GM12878 (cell line): ENCODE measurements around the gene SLC25A20. TPM values are rescaled to one million over a fixed set of nuclear protein-coding genes. Genes with fewer than 3 reads are reported as not detected.

Experiments used
- BMI1 ChIP-seq: fragments of 450-650 bp; IDR thresholded peaks from 2 replicates; pipeline ENCODE4 v1.6.1; 2016; ENCODE audit warnings: mild to moderate bottlenecking, moderate library complexity, borderline replicate concordance
- CHD1 ChIP-seq: IDR thresholded peaks from 2 replicates; pipeline ENCODE4 v1.6.1; 2012; ENCODE audit warnings: low read depth, low read length, improper control_type of control experiment
- FOS ChIP-seq: IDR thresholded peaks from 3 replicates; pipeline ENCODE4 v1.6.1; 2011; ENCODE audit warnings: borderline replicate concordance; ENCODE audit not compliant: insufficient read length; ENCODE audit errors: extremely low read depth
- GATAD2B ChIP-seq: fragments of 450-650 bp; conservative IDR thresholded peaks from 2 replicates; pipeline ENCODE4 v1.6.1; 2017; ENCODE audit warnings: low read depth, mild to moderate bottlenecking, moderate library complexity
- IKZF2 ChIP-seq, 2 experiments: fragments of 450-650 bp; IDR thresholded peaks; 2 replicates each; pipeline ENCODE4 v1.6.1; 2017; ENCODE audit warnings: mild to moderate bottlenecking in 2 of 2, moderate library complexity in 2 of 2
- KAT2A ChIP-seq: conservative IDR thresholded peaks from 2 replicates; pipeline ENCODE4 v1.6.1; 2011; ENCODE audit warnings: low read depth, low read length; ENCODE audit not compliant: control insufficient read depth
- MEF2A ChIP-seq: IDR thresholded peaks from 2 replicates; pipeline ENCODE4 v1.6.1; 2011; ENCODE audit warnings: low read depth, mild to moderate bottlenecking, low read length, moderate library complexity; ENCODE audit not compliant: insufficient read depth
- PBX3 ChIP-seq: IDR thresholded peaks from 2 replicates; pipeline ENCODE4 v1.6.1; 2011; ENCODE audit warnings: mild to moderate bottlenecking, low read depth, low read length, moderate library complexity; ENCODE audit not compliant: insufficient replicate concordance
- RB1 ChIP-seq: fragments of 450-650 bp; formaldehyde crosslinking; IDR thresholded peaks from 2 replicates; pipeline ENCODE4 v1.6.1; 2017; ENCODE audit warnings: mild to moderate bottlenecking, borderline replicate concordance
- RCOR1 ChIP-seq: conservative IDR thresholded peaks from 2 replicates; pipeline ENCODE4 v1.6.1; 2012; ENCODE audit warnings: low read depth, low read length, improper control_type of control experiment
- SIX5 ChIP-seq: IDR thresholded peaks from 2 replicates; pipeline ENCODE4 v1.6.1; 2011; ENCODE audit warnings: mild to moderate bottlenecking, low read depth, low read length, moderate library complexity; ENCODE audit not compliant: severe bottlenecking
- SMAD1 ChIP-seq: fragments of 450-650 bp; IDR thresholded peaks from 2 replicates; pipeline ENCODE4 v1.6.1; 2018; ENCODE audit warnings: mild to moderate bottlenecking, low read depth; ENCODE audit not compliant: partially characterized antibody
- TBL1XR1 ChIP-seq: IDR thresholded peaks from 2 replicates; pipeline ENCODE4 v1.6.1; 2012; ENCODE audit warnings: low read depth, low read length, improper control_type of control experiment
- TCF7 ChIP-seq: IDR thresholded peaks from 2 replicates; pipeline ENCODE4 v1.6.1; 2014; ENCODE audit warnings: antibody characterized with exemption, borderline replicate concordance
- YY1 ChIP-seq: IDR thresholded peaks from 2 replicates; pipeline ENCODE4 v1.6.1; 2011; ENCODE audit warnings: low read depth, mild to moderate bottlenecking, low read length
- ZNF274 ChIP-seq: IDR thresholded peaks from one replicate; pipeline ENCODE4 v1.8.0; 2011; ENCODE audit not compliant: insufficient read length, insufficient read depth
- ZNF592 ChIP-seq: fragments of 450-650 bp; IDR thresholded peaks from 2 replicates; pipeline ENCODE4 v1.6.1; 2017; ENCODE audit warnings: mild to moderate bottlenecking, moderate library complexity
- polyA plus RNA-seq, 11 experiments: library from polyadenylated mRNA; depleted of rRNA in 4 of 11; unstranded in 6 of 11; stranded (reverse) in 5 of 11; fragments of >200 nt; fragmentation: Nextera tagmentation in 4 of 11; fragmentation: Illumina TruSeq in 1 of 11; extraction: Ambion mirVana in 4 of 11; extraction: Trizol in 1 of 11; gene quantifications; 1 replicate in 1 of 11; 2 replicates in 10 of 11; pipeline versions ENCODE4 v1.2.1 to v1.2.3, GENCODE V29; 2011 to 2016; ENCODE audit warnings: inconsistent platforms in 2 of 11, missing spikeins in 2 of 11, low read depth in 1 of 11
- total RNA-seq, 4 experiments: library from RNA; depleted of rRNA in 3 of 4; stranded (reverse); fragments of >200 nt in 3 of 4; fragmentation: Illumina TruSeq in 1 of 4; extraction: Trizol in 1 of 4; gene quantifications; 2 replicates each; pipeline versions ENCODE4 v1.2.1 to v1.2.3, GENCODE V29; 2013 to 2021

The SLC25A20 gene
- total and polyA plus RNA-seq, 10 of the 15 experiments (the other 5 are each of a cell fraction or from before 2014, with no cell fraction given): 12.9 to 38.6 (median 22.1) TPM

GRCh38 chr3:48847504-48848423 is 50.9 kb downstream of the SLC25A20 start, which contains the start of gene PRKAR2A (continued):
- no peak for TF ChIP-seq SMAD1
- TF ChIP-seq ZNF274: no peak
- no peak for TF ChIP-seq PBX3
- TF ChIP-seq FOS: no peak
- TF ChIP-seq KAT2A: no peak
- TF ChIP-seq RB1: peak; percentile 77; the same call in 1 of the 2 replicates
- no peak for TF ChIP-seq ZNF592
- no peak for TF ChIP-seq MEF2A
- TF ChIP-seq YY1: 0 out of 2 replicates have a peak, but pooled peaks have one; percentile 20
- TF ChIP-seq CHD1: no peak
- no peak for TF ChIP-seq TBL1XR1
- no peak for TF ChIP-seq IKZF2 (IDR thresholded peaks at IDR 0.05)
- TF ChIP-seq SIX5: no peak
- no peak for TF ChIP-seq BMI1
- no peak for TF ChIP-seq RCOR1
- TF ChIP-seq GATAD2B: peak; percentile 94
- TF ChIP-seq TCF7: no peak
